ENCODE data around the gene TNS1. TPM values are rescaled to one million over a fixed set of nuclear protein-coding genes. Genes with fewer than 3 reads are reported as not detected.
A peak's percentile ranks its signal among the peaks of the same experiment; 100 is the strongest.

TNS1 gene
- total and polyA plus RNA-seq, 4 donors: 46.9 to 64.5 (median 58.1) TPM

- H3K4me3 ChIP-seq (ENCODE audit: low read depth, low read length): no peak overlapping the region
- WGBS (ENCODE audit: insufficient coverage): 72% methylated on average over 5 of the region's 7 CpGs
- peaks cover 25% of the 10 kb centered on the region for H3K36me3 ChIP-seq (ENCODE audit: control insufficient read depth, insufficient read depth, low read length)
- peaks cover 32% of the 10 kb centered on the region for H3K4me1 ChIP-seq (ENCODE audit: control insufficient read depth, insufficient read depth, low read length)
- DNase-seq (ENCODE audit: low read depth in 4 of 6, low spot score in 6 of 6): no peak
- H3K9me3 ChIP-seq (ENCODE audit: control insufficient read depth, insufficient read depth, low read length): no peaks in the 10 kb centered on the region
- no peaks in the 10 kb centered on the region for H3K27me3 ChIP-seq (ENCODE audit: control insufficient read depth, insufficient read depth, low read length)
- H3K27ac ChIP-seq (ENCODE audit: low read depth, low read length): no peak overlapping the region
Measured at GRCh38 chr2:217955881-217956493, 46.8 kb downstream of the TNS1 start.

GRCh38 chr2:217954971-217955740 lies 47.6 kb downstream of the TNS1 start:
- peaks cover 36% of the 10 kb centered on the region for H3K4me1 ChIP-seq (ENCODE audit: control insufficient read depth, insufficient read depth, low read length)
- H3K27ac ChIP-seq (ENCODE audit: low read depth, low read length): no peak overlapping the region
- WGBS (ENCODE audit: insufficient coverage): 94% methylated on average over 14 of the region's 15 CpGs

GRCh38 chr2:217954469-217954868 lies 48.3 kb downstream of the TNS1 start:
- no peaks in the 10 kb centered on the region for H3K27me3 ChIP-seq (ENCODE audit: control insufficient read depth, insufficient read depth, low read length)
- no peaks in the 10 kb centered on the region for H3K9me3 ChIP-seq (ENCODE audit: control insufficient read depth, insufficient read depth, low read length)
- no peak overlapping the region for H3K4me3 ChIP-seq (ENCODE audit: low read depth, low read length)
- 43% methylated on average over 3 of the region's 3 CpGs for WGBS (ENCODE audit: insufficient coverage)
- no peak overlapping the region for H3K27ac ChIP-seq (ENCODE audit: low read depth, low read length)
- peaks cover 37% of the 10 kb centered on the region for H3K4me1 ChIP-seq (ENCODE audit: control insufficient read depth, insufficient read depth, low read length)
- peaks cover 26% of the 10 kb centered on the region for H3K36me3 ChIP-seq (ENCODE audit: control insufficient read depth, insufficient read depth, low read length)
- DNase-seq (ENCODE audit: low read depth in 4 of 6, low spot score in 6 of 6): no peak

More at GRCh38 chr2:217954971-217955740, 47.6 kb downstream of the TNS1 start:
- peaks cover 26% of the 10 kb centered on the region for H3K36me3 ChIP-seq (ENCODE audit: control insufficient read depth, insufficient read depth, low read length)
- no peaks in the 10 kb centered on the region for H3K9me3 ChIP-seq (ENCODE audit: control insufficient read depth, insufficient read depth, low read length)
- H3K27me3 ChIP-seq (ENCODE audit: control insufficient read depth, insufficient read depth, low read length): no peaks in the 10 kb centered on the region
- H3K4me3 ChIP-seq (ENCODE audit: low read depth, low read length): no peak overlapping the region
- no peak for DNase-seq (ENCODE audit: low read depth in 4 of 6, low spot score in 6 of 6)

- H3K4me1 ChIP-seq (ENCODE audit: control insufficient read depth, insufficient read depth, low read length): peaks cover 39% of the 10 kb centered on the region
Measured at GRCh38 chr2:217954051-217954450, 48.7 kb downstream of the TNS1 start.

GRCh38 chr2:217953531-217953932 lies 49.3 kb downstream of the TNS1 start:
- no peaks in the 10 kb centered on the region for H3K27me3 ChIP-seq (ENCODE audit: control insufficient read depth, insufficient read depth, low read length)
- no peaks in the 10 kb centered on the region for H3K9me3 ChIP-seq (ENCODE audit: control insufficient read depth, insufficient read depth, low read length)
- H3K4me3 ChIP-seq (ENCODE audit: low read depth, low read length): no peak overlapping the region
- peaks cover 45% of the 10 kb centered on the region for H3K4me1 ChIP-seq (ENCODE audit: control insufficient read depth, insufficient read depth, low read length)
- no peak for DNase-seq (ENCODE audit: low read depth in 4 of 6, low spot score in 6 of 6)
- H3K36me3 ChIP-seq (ENCODE audit: control insufficient read depth, insufficient read depth, low read length): peaks cover 21% of the 10 kb centered on the region
- 49% methylated on average over 4 of the region's 6 CpGs for WGBS (ENCODE audit: insufficient coverage)
- peak overlapping the region; percentile 22 for H3K27ac ChIP-seq (ENCODE audit: low read depth, low read length)

More at GRCh38 chr2:217954051-217954450, 48.7 kb downstream of the TNS1 start:
- H3K27me3 ChIP-seq (ENCODE audit: control insufficient read depth, insufficient read depth, low read length): no peaks in the 10 kb centered on the region
- H3K36me3 ChIP-seq (ENCODE audit: control insufficient read depth, insufficient read depth, low read length): peaks cover 25% of the 10 kb centered on the region
- H3K4me3 ChIP-seq (ENCODE audit: low read depth, low read length): no peak overlapping the region
- WGBS (ENCODE audit: insufficient coverage): 80% methylated on average over 9 of the region's 9 CpGs
- no peak overlapping the region for H3K27ac ChIP-seq (ENCODE audit: low read depth, low read length)
- DNase-seq (ENCODE audit: low read depth in 4 of 6, low spot score in 6 of 6): no peak
- no peaks in the 10 kb centered on the region for H3K9me3 ChIP-seq (ENCODE audit: control insufficient read depth, insufficient read depth, low read length)

- peak in 1 of 6 donors; percentile 47 for DNase-seq (ENCODE audit: low read depth in 4 of 6, low spot score in 6 of 6)
- Histone ChIP-seq H3K27me3 (ENCODE audit: control insufficient read depth, insufficient read depth, low read length) (no peaks in the 10 kb centered on the region), H3K36me3 (ENCODE audit: control insufficient read depth, insufficient read depth, low read length) (peaks cover 21% of the 10 kb centered on the region), H3K9me3 (ENCODE audit: control insufficient read depth, insufficient read depth, low read length) (no peaks in the 10 kb centered on the region), H3K4me1 (ENCODE audit: control insufficient read depth, insufficient read depth, low read length) (peaks cover 49% of the 10 kb centered on the region), H3K4me3 (ENCODE audit: low read depth, low read length) (no peak overlapping the region), H3K27ac (ENCODE audit: low read depth, low read length) (no peak overlapping the region)
- WGBS (ENCODE audit: insufficient coverage): 87% methylated on average over 6 of the region's 7 CpGs
Measured at GRCh38 chr2:217953011-217953481, 49.7 kb downstream of the TNS1 start.

- Histone ChIP-seq H3K27me3 (ENCODE audit: control insufficient read depth, insufficient read depth, low read length) (no peaks in the 10 kb centered on the region), H3K4me3 (ENCODE audit: low read depth, low read length) (no peak overlapping the region), H3K4me1 (ENCODE audit: control insufficient read depth, insufficient read depth, low read length) (peaks cover 56% of the 10 kb centered on the region), H3K27ac (ENCODE audit: low read depth, low read length) (no peak overlapping the region), H3K9me3 (ENCODE audit: control insufficient read depth, insufficient read depth, low read length) (no peaks in the 10 kb centered on the region), H3K36me3 (ENCODE audit: control insufficient read depth, insufficient read depth, low read length) (peaks cover 21% of the 10 kb centered on the region)
- 95% methylated on average over 7 of the region's 7 CpGs for WGBS (ENCODE audit: insufficient coverage)
- no peak for DNase-seq (ENCODE audit: low read depth in 4 of 6, low spot score in 6 of 6)
Measured at GRCh38 chr2:217952409-217952808, 50.4 kb downstream of the TNS1 start.

- H3K27ac ChIP-seq (ENCODE audit: low read depth, low read length): no peak overlapping the region
- peaks cover 57% of the 10 kb centered on the region for H3K4me1 ChIP-seq (ENCODE audit: control insufficient read depth, insufficient read depth, low read length)
- H3K27me3 ChIP-seq (ENCODE audit: control insufficient read depth, insufficient read depth, low read length): no peaks in the 10 kb centered on the region
- H3K4me3 ChIP-seq (ENCODE audit: low read depth, low read length): no peak overlapping the region
- H3K36me3 ChIP-seq (ENCODE audit: control insufficient read depth, insufficient read depth, low read length): peaks cover 16% of the 10 kb centered on the region
- no peak for DNase-seq (ENCODE audit: low read depth in 4 of 6, low spot score in 6 of 6)
- H3K9me3 ChIP-seq (ENCODE audit: control insufficient read depth, insufficient read depth, low read length): no peaks in the 10 kb centered on the region
- 83% methylated on average over 8 of the region's 11 CpGs for WGBS (ENCODE audit: insufficient coverage)
Measured at GRCh38 chr2:217951521-217952247, 51.1 kb downstream of the TNS1 start.

- Histone ChIP-seq H3K27ac (ENCODE audit: low read depth, low read length) (no peak overlapping the region), H3K9me3 (ENCODE audit: control insufficient read depth, insufficient read depth, low read length) (no peaks in the 10 kb centered on the region), H3K4me3 (ENCODE audit: low read depth, low read length) (no peak overlapping the region), H3K4me1 (ENCODE audit: control insufficient read depth, insufficient read depth, low read length) (peaks cover 63% of the 10 kb centered on the region), H3K36me3 (ENCODE audit: control insufficient read depth, insufficient read depth, low read length) (peaks cover 14% of the 10 kb centered on the region), H3K27me3 (ENCODE audit: control insufficient read depth, insufficient read depth, low read length) (no peaks in the 10 kb centered on the region)
- no peak for DNase-seq (ENCODE audit: low read depth in 4 of 6, low spot score in 6 of 6)
- 78% methylated on average over 4 of the region's 4 CpGs for whole genome bisulfite sequencing (ENCODE audit: insufficient coverage)
Measured at GRCh38 chr2:217951091-217951490, 51.7 kb downstream of the TNS1 start.

All from spinal cord (tissue), 10 donors.